H1 (cell line): ENCODE measurements around the gene RGS5. TPM values are rescaled to one million over a fixed set of nuclear protein-coding genes. Genes with fewer than 3 reads are reported as not detected.

Experiments used
- polyA plus RNA-seq, 7 experiments: library from polyadenylated mRNA; depleted of rRNA in 3 of 7; stranded (reverse) in 5 of 7; unstranded in 2 of 7; fragments of >200 nt in 5 of 7; fragments of 200-250 nt in 2 of 7; gene quantifications; 1 replicate in 5 of 7; 2 replicates in 1 of 7; 4 replicates in 1 of 7; pipeline versions ENCODE4 v1.2.1 to v1.2.3, GENCODE V29; 2011 to 2013; ENCODE audit warnings: missing spikeins in 2 of 7, mixed read lengths in 2 of 7
- total RNA-seq: library from RNA; stranded (reverse); fragmentation: NEBNext Ultra II Directional; extraction: Animal tissue kit (Norgen Biotek cat#: 25700); gene quantifications from 2 replicates; pipeline ENCODE4 v1.2.1, GENCODE V29; 2021
- TF ChIP-seq, protein P1 (sequence below): fragments of 300-600 bp; sonication (generic); IDR thresholded peaks from 2 replicates; pipeline ENCODE4 v1.7.1; 2012; ENCODE audit warnings: low read length, moderate library complexity, mild to moderate bottlenecking, inconsistent platforms; ENCODE audit not compliant: insufficient replicate concordance

The RGS5 gene
- total and polyA plus RNA-seq, 2 of the 8 experiments (the other 6 are each of a cell fraction or from before 2014, with no cell fraction given) = 75.5 to 103 TPM

- TF ChIP-seq, protein P1, sequence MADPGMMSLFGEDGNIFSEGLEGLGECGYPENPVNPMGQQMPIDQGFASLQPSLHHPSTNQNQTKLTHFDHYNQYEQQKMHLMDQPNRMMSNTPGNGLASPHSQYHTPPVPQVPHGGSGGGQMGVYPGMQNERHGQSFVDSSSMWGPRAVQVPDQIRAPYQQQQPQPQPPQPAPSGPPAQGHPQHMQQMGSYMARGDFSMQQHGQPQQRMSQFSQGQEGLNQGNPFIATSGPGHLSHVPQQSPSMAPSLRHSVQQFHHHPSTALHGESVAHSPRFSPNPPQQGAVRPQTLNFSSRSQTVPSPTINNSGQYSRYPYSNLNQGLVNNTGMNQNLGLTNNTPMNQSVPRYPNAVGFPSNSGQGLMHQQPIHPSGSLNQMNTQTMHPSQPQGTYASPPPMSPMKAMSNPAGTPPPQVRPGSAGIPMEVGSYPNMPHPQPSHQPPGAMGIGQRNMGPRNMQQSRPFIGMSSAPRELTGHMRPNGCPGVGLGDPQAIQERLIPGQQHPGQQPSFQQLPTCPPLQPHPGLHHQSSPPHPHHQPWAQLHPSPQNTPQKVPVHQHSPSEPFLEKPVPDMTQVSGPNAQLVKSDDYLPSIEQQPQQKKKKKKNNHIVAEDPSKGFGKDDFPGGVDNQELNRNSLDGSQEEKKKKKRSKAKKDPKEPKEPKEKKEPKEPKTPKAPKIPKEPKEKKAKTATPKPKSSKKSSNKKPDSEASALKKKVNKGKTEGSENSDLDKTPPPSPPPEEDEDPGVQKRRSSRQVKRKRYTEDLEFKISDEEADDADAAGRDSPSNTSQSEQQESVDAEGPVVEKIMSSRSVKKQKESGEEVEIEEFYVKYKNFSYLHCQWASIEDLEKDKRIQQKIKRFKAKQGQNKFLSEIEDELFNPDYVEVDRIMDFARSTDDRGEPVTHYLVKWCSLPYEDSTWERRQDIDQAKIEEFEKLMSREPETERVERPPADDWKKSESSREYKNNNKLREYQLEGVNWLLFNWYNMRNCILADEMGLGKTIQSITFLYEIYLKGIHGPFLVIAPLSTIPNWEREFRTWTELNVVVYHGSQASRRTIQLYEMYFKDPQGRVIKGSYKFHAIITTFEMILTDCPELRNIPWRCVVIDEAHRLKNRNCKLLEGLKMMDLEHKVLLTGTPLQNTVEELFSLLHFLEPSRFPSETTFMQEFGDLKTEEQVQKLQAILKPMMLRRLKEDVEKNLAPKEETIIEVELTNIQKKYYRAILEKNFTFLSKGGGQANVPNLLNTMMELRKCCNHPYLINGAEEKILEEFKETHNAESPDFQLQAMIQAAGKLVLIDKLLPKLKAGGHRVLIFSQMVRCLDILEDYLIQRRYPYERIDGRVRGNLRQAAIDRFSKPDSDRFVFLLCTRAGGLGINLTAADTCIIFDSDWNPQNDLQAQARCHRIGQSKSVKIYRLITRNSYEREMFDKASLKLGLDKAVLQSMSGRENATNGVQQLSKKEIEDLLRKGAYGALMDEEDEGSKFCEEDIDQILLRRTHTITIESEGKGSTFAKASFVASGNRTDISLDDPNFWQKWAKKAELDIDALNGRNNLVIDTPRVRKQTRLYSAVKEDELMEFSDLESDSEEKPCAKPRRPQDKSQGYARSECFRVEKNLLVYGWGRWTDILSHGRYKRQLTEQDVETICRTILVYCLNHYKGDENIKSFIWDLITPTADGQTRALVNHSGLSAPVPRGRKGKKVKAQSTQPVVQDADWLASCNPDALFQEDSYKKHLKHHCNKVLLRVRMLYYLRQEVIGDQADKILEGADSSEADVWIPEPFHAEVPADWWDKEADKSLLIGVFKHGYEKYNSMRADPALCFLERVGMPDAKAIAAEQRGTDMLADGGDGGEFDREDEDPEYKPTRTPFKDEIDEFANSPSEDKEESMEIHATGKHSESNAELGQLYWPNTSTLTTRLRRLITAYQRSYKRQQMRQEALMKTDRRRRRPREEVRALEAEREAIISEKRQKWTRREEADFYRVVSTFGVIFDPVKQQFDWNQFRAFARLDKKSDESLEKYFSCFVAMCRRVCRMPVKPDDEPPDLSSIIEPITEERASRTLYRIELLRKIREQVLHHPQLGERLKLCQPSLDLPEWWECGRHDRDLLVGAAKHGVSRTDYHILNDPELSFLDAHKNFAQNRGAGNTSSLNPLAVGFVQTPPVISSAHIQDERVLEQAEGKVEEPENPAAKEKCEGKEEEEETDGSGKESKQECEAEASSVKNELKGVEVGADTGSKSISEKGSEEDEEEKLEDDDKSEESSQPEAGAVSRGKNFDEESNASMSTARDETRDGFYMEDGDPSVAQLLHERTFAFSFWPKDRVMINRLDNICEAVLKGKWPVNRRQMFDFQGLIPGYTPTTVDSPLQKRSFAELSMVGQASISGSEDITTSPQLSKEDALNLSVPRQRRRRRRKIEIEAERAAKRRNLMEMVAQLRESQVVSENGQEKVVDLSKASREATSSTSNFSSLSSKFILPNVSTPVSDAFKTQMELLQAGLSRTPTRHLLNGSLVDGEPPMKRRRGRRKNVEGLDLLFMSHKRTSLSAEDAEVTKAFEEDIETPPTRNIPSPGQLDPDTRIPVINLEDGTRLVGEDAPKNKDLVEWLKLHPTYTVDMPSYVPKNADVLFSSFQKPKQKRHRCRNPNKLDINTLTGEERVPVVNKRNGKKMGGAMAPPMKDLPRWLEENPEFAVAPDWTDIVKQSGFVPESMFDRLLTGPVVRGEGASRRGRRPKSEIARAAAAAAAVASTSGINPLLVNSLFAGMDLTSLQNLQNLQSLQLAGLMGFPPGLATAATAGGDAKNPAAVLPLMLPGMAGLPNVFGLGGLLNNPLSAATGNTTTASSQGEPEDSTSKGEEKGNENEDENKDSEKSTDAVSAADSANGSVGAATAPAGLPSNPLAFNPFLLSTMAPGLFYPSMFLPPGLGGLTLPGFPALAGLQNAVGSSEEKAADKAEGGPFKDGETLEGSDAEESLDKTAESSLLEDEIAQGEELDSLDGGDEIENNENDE = no peak
These were observed 61.2 kb downstream of the RGS5 start (continued) for GRCh38 chr1:163141556-163141955.
